Neuronal stem cell (in vitro differentiated cells): ENCODE results near the gene RPL7L1.

ENCODE experiments used
- DNase-seq: peaks from one replicate; pipeline ENCODE4 v3.0.0-alpha.2; 2013; ENCODE audit warnings: low spot score
- H2AFZ ChIP-seq: one replicate; pipeline ENCODE4 v1.6.1; 2013; ENCODE audit warnings: mild to moderate bottlenecking, low read length, inconsistent platforms
- H2AK5ac ChIP-seq: 2 replicates; pipeline ENCODE4 v1.6.1; 2013; ENCODE audit warnings: low read depth, mild to moderate bottlenecking, inconsistent platforms, low read length, moderate library complexity, mixed read lengths
- H2BK120ac ChIP-seq: 2 replicates; pipeline ENCODE4 v1.6.1; 2013; ENCODE audit warnings: low read depth, mild to moderate bottlenecking, inconsistent platforms, low read length, moderate library complexity, mixed read lengths
- H2BK12ac ChIP-seq: one replicate; pipeline ENCODE4 v1.6.1; 2013; ENCODE audit warnings: low read length, inconsistent platforms
- H2BK15ac ChIP-seq: 2 replicates; pipeline ENCODE4 v1.6.1; 2013; ENCODE audit warnings: mild to moderate bottlenecking, low read length, inconsistent platforms, mixed read lengths
- H2BK5ac ChIP-seq: one replicate; pipeline ENCODE4 v1.6.1; 2013; ENCODE audit warnings: inconsistent platforms, mild to moderate bottlenecking, low read length, moderate library complexity
- H3K14ac ChIP-seq: one replicate; pipeline ENCODE4 v1.6.1; 2013; ENCODE audit warnings: low read length, inconsistent platforms
- H3K18ac ChIP-seq: 2 replicates; pipeline ENCODE4 v1.6.1; 2013; ENCODE audit warnings: low read length, inconsistent platforms
- H3K23ac ChIP-seq: 2 replicates; pipeline ENCODE4 v1.6.1; 2013; ENCODE audit warnings: low read depth, mild to moderate bottlenecking, mixed read lengths, low read length, inconsistent platforms; ENCODE audit not compliant: poor library complexity
- H3K27ac ChIP-seq: replicated peaks from 3 replicates; pipeline ENCODE4 v1.5.1; 2013; ENCODE audit warnings: low read length, inconsistent platforms
- H3K27me3 ChIP-seq, 3 experiments: 2 replicates each; pipeline ENCODE4 v1.6.1; 2013; ENCODE audit warnings: low read length in 3 of 3, mild to moderate bottlenecking in 2 of 3, inconsistent platforms in 1 of 3, low read depth in 1 of 3, mixed read lengths in 1 of 3, moderate library complexity in 1 of 3; ENCODE audit not compliant: control insufficient read depth in 3 of 3, insufficient read depth in 3 of 3
- H3K36me3 ChIP-seq, 2 donors: replicated peaks in 1 of 2; 2 replicates each; pipeline ENCODE4 v1.6.1; 2013; ENCODE audit warnings: low read length in 2 of 2; ENCODE audit not compliant: control insufficient read depth in 2 of 2, insufficient read depth in 2 of 2
- H3K4ac ChIP-seq: 2 replicates; pipeline ENCODE4 v1.6.1; 2013; ENCODE audit warnings: inconsistent platforms, mild to moderate bottlenecking, low read length, moderate library complexity
- H3K4me1 ChIP-seq, 2 donors: 1 replicate in 1 of 2; 2 replicates in 1 of 2; pipeline ENCODE4 v1.6.1; 2013; ENCODE audit warnings: low read length in 2 of 2, low read depth in 1 of 2; ENCODE audit not compliant: control insufficient read depth in 2 of 2, insufficient read depth in 1 of 2
- H3K4me2 ChIP-seq: one replicate; pipeline ENCODE4 v1.6.1; 2013; ENCODE audit warnings: mild to moderate bottlenecking, low read length, inconsistent platforms; ENCODE audit not compliant: insufficient read depth, poor library complexity, severe bottlenecking
- H3K4me3 ChIP-seq, 2 donors: 2 replicates each; pipeline ENCODE4 v1.5.1; 2013; ENCODE audit warnings: low read length in 2 of 2, mild to moderate bottlenecking in 2 of 2, inconsistent platforms in 1 of 2, moderate library complexity in 1 of 2
- H3K79me1 ChIP-seq: one replicate; pipeline ENCODE4 v1.6.1; 2013; ENCODE audit warnings: low read depth, mild to moderate bottlenecking, inconsistent platforms, low read length, moderate library complexity
- H3K9ac ChIP-seq: one replicate; pipeline ENCODE4 v1.6.1; 2013; ENCODE audit warnings: mild to moderate bottlenecking, low read depth, low read length, inconsistent platforms; ENCODE audit not compliant: poor library complexity
- H3K9me3 ChIP-seq, 2 donors: replicated peaks in 1 of 2; 2 replicates each; pipeline versions ENCODE3 to v1.6.1; 2013; ENCODE audit warnings: low read length in 2 of 2, mild to moderate bottlenecking in 2 of 2, inconsistent platforms in 1 of 2, low read depth in 1 of 2, mixed read lengths in 1 of 2, moderate library complexity in 1 of 2; ENCODE audit not compliant: control insufficient read depth in 2 of 2, insufficient read depth in 1 of 2
- H4K8ac ChIP-seq: one replicate; pipeline ENCODE4 v1.6.1; 2013; ENCODE audit warnings: low read depth, mild to moderate bottlenecking, inconsistent platforms, low read length, moderate library complexity
- H4K91ac ChIP-seq: one replicate; pipeline ENCODE4 v1.6.1; 2013; ENCODE audit warnings: low read length, low read depth, mild to moderate bottlenecking, inconsistent platforms; ENCODE audit not compliant: poor library complexity
- WGBS, 2 donors: extraction: QIAGEN DNeasy Blood & Tissue Kit; methylation state at CpG; one replicate each; pipeline ENCODE4 v1.1.7; 2013; ENCODE audit warnings: missing lambda C conversion rate in 2 of 2, mixed read lengths in 1 of 2; ENCODE audit not compliant: insufficient read length in 2 of 2, insufficient replicate concordance in 1 of 2; ENCODE audit errors: extremely low coverage in 2 of 2; 5-methylcytosine and 5-hydroxymethylcytosine counted together

The RPL7L1 gene

DNA sequence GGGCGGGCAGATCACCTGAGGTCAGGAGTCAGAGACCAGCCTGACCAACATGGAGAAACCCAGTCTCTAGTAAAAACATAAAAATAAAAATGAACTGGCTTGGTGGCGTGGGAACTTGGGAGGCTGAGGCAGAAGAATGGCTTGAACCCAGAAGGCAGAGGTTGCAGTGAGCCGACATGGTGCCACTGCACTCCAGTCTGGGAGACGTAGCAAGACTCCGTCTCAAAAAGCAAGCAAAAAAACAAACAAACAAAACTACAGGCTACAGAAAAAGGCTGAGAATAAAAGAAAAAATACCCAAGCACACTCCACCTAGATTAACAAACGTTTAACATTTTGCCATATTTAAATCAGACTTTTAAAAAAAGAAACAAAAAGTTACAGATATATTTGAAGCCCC is 42.4 kb downstream of the RPL7L1 start:
- no CpG with 5 or more reads among the region's 6 CpGs for WGBS, 2 donors
- no peak overlapping the region for H3K18ac ChIP-seq
- no peaks in the 10 kb centered on the region for H3K9me3 ChIP-seq
- no peak overlapping the region for H2AK5ac ChIP-seq
- H2BK12ac ChIP-seq = no peak overlapping the region
- H2AFZ ChIP-seq = no peak overlapping the region
- H3K14ac ChIP-seq = no peak overlapping the region
- H3K4ac ChIP-seq = no peak overlapping the region
- DNase-seq = no peak
- no peak overlapping the region for H2BK120ac ChIP-seq
- H3K23ac ChIP-seq = no peak overlapping the region
- H3K79me1 ChIP-seq = no peaks in the 10 kb centered on the region
- no peaks in the 10 kb centered on the region for H3K27me3 ChIP-seq
- no peak overlapping the region for H3K4me2 ChIP-seq
- H3K9ac ChIP-seq = no peak overlapping the region
- no peak overlapping the region for H2BK5ac ChIP-seq
- no peak overlapping the region for H4K91ac ChIP-seq
- H3K36me3 ChIP-seq = no peaks in the 10 kb centered on the region
- peaks cover 0 to 1% of the 10 kb centered on the region in 2 donors for H3K4me1 ChIP-seq
- no peak overlapping the region for H3K27ac ChIP-seq
- no peak overlapping the region for H4K8ac ChIP-seq
- H2BK15ac ChIP-seq = no peak overlapping the region
- no peak overlapping the region for H3K4me3 ChIP-seq

DNA sequence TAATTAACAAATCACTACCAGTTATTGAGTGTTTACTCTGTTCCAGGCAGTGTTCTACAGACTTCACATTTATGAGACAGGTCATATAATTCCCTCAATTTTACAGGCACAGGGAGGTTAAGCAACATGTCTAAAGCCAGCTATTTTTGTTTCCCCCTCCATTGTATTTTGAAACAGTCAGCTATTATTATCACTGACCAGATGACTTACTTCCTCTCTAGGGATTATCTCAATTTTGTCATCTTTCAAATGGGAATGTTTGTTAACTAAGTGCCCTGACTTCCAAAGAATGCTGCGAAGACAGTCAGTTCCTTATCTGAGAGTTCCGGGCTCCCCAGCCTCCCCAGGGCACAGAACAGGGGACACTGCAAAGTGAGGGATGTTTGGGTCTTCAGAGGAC is 44.2 kb downstream of the RPL7L1 start:
- H3K79me1 ChIP-seq = no peaks in the 10 kb centered on the region
- H2BK12ac ChIP-seq = no peak overlapping the region
- H3K4ac ChIP-seq = no peak overlapping the region
- DNase-seq = no peak
- H2BK15ac ChIP-seq = no peak overlapping the region
- no peaks in the 10 kb centered on the region for H3K36me3 ChIP-seq
- H2AK5ac ChIP-seq = no peak overlapping the region
- no peak overlapping the region for H3K4me2 ChIP-seq
- H3K27me3 ChIP-seq = no peaks in the 10 kb centered on the region
- WGBS, 2 donors = no CpG with 5 or more reads among the region's 2 CpGs
- no peak overlapping the region for H4K91ac ChIP-seq
- H3K4me1 ChIP-seq = peaks cover 2 to 5% of the 10 kb centered on the region in 2 donors
- H3K4me3 ChIP-seq = no peak overlapping the region
- no peak overlapping the region for H3K9ac ChIP-seq
- H3K18ac ChIP-seq = peak overlapping the region; percentile 27
- H2BK5ac ChIP-seq = no peak overlapping the region
- no peak overlapping the region for H3K23ac ChIP-seq
- H3K14ac ChIP-seq = no peak overlapping the region
- no peaks in the 10 kb centered on the region for H3K9me3 ChIP-seq
- H4K8ac ChIP-seq = no peak overlapping the region
- H2AFZ ChIP-seq = no peak overlapping the region
- no peak overlapping the region for H2BK120ac ChIP-seq
- H3K27ac ChIP-seq = no peak overlapping the region

DNA sequence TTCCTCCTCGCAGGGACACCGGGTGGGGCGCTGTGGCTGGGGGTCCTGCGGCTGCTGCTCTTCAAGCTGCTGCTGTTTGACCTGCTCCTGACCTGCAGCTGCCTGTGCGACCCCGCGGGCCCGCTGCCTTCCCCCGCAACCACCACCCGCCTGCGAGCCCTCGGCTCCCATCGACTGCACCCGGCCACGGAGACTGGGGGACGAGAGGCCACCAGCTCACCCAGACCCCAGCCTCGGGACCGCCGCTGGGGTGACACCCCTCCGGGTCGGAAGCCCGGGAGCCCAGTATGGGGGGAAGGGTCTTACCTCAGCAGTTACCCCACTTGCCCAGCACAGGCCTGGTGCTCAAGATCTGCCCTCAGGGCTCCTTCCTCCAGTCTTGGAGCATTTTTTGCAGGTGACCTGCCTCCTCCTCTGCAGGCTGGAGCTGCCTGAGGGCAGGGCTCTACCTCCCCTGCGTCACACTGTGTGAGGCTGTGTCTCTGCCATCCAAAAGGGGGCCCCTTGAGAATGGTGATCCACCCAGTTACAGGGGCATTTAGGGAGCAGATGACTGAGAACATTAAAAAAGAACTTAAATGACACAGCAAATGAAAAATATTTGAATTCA is 45.9 kb downstream of the RPL7L1 start:
- no peaks in the 10 kb centered on the region for H3K9me3 ChIP-seq
- H3K14ac ChIP-seq = peak overlapping the region; percentile 17
- H4K91ac ChIP-seq = no peak overlapping the region
- no peaks in the 10 kb centered on the region for H3K79me1 ChIP-seq
- H4K8ac ChIP-seq = no peak overlapping the region
- peak overlapping the region; percentile 61 for H2AFZ ChIP-seq
- peak overlapping the region; percentile 47 for H2AK5ac ChIP-seq
- H3K4me2 ChIP-seq = no peak overlapping the region
- H3K27ac ChIP-seq = no peak overlapping the region
- no peak overlapping the region for H3K9ac ChIP-seq
- H3K18ac ChIP-seq = peak overlapping the region; percentile 33
- peak overlapping the region; percentile 30 for H2BK12ac ChIP-seq
- H3K27me3 ChIP-seq = no peaks in the 10 kb centered on the region
- H3K23ac ChIP-seq = peak overlapping the region; percentile 89
- no peak for DNase-seq
- H2BK15ac ChIP-seq = peak overlapping the region; percentile 76
- H2BK120ac ChIP-seq = no peak overlapping the region
- peak overlapping the region; percentile 19 for H2BK5ac ChIP-seq
- H3K4me1 ChIP-seq = peaks cover 2 to 5% of the 10 kb centered on the region in 2 donors
- H3K4ac ChIP-seq = no peak overlapping the region
- no peak overlapping the region for H3K4me3 ChIP-seq
- no peaks in the 10 kb centered on the region for H3K36me3 ChIP-seq
- WGBS, 2 donors = no CpG with 5 or more reads among the region's 23 CpGs

DNA sequence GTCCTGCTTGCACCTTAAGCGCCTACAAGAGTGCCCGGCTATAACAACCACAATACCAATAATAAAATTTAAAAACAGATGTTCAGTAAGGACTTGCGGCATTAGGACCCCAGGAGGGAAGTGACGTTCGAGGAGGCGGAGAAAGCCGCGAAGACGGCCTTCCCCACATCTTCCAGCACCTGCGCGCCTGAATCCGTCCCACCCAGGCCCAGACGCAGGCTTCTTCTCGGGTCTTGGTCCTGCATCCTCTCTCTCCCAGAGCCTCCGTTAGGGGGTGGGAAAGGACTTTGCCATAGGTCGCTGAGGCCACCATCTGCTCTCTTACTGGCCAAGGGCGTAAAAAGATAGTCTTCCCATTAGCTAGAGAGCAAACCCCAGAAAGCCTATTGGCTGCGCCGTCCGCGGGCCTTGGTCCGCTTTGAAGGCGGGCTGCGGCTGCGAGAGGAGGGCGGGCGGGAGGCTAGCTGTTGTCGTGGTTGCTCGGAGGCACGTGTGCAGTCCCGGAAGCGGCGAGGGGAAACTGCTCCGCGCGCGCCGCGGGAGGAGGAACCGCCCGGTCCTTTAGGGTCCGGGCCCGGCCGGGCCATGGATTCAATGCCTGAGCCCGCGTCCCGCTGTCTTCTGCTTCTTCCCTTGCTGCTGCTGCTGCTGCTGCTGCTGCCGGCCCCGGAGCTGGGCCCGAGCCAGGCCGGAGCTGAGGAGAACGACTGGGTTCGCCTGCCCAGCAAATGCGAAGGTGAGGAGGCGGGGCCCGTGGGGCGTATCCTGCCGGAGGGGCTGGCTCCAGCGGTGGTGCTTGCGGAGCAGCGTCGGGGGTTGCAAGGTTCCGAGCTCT is 49.8 kb downstream of the RPL7L1 start, which contains the start of gene CNPY3:
CNPY3 (plus strand) TSS at position 495 of the 835 bp plus-strand sequence; CDS start at position 586, 91 bp downstream.
- H3K4ac ChIP-seq = peak within 1 kb of the TSS; percentile 77
- H2AFZ ChIP-seq = peak within 1 kb of the TSS; percentile 92
- peak within 1 kb of the TSS; percentile 72 to 84 for H3K4me3 ChIP-seq
- peak within 1 kb of the TSS; percentile 42 for H2BK15ac ChIP-seq
- peak within 1 kb of the TSS; percentile 82 for H3K4me2 ChIP-seq
- H3K9me3 ChIP-seq = peaks cover 0 to under 1% of the 10 kb centered on the region in 2 donors
- H3K27me3 ChIP-seq = no peaks in the 10 kb centered on the region
- DNase-seq = peak; percentile 97
- no peak within 1 kb of the TSS for H3K23ac ChIP-seq
- H3K14ac ChIP-seq = no peak within 1 kb of the TSS
- H4K91ac ChIP-seq = no peak within 1 kb of the TSS
- peak within 1 kb of the TSS; percentile 90 for H3K27ac ChIP-seq
- no peak within 1 kb of the TSS for H2BK120ac ChIP-seq
- H3K36me3 ChIP-seq = peaks cover 6 to 30% of the 10 kb centered on the region in 2 donors
- no peak within 1 kb of the TSS for H4K8ac ChIP-seq
- peak within 1 kb of the TSS; percentile 98 for H3K18ac ChIP-seq
- H2BK12ac ChIP-seq = peak within 1 kb of the TSS; percentile 30
- H2AK5ac ChIP-seq = peak within 1 kb of the TSS; percentile 42
- peak within 1 kb of the TSS; percentile 94 for H3K9ac ChIP-seq
- peaks cover 5% of the 10 kb centered on the region for H3K79me1 ChIP-seq
- H3K4me1 ChIP-seq = peaks cover 4 to 5% of the 10 kb centered on the region in 2 donors
- no CpG with 5 or more reads among the region's 63 CpGs for WGBS, 2 donors
- peak within 1 kb of the TSS; percentile 56 for H2BK5ac ChIP-seq
